Body of pancreas (tissue), 4 donors: ENCODE measurements around the gene FOS. TPM values are rescaled to one million over a fixed set of nuclear protein-coding genes. Genes with fewer than 3 reads are reported as not detected.
A peak's percentile ranks its signal among the peaks of the same experiment; 100 is the strongest.

Experiments used
- ATAC-seq: fragments of 150-250 bp; one replicate; pipeline ENCODE4 v1.9.1; 2016
- DNase-seq, 4 donors: peaks; one replicate each; pipeline ENCODE4 v3.0.0-alpha.2; 2019
- H3K27ac ChIP-seq, 4 donors: fragments of 200-600 bp; sonication (generic); 1 replicate in 3 of 4; 2 replicates in 1 of 4; pipeline versions ENCODE4 v1.5.1 to v1.6.1; 2016 to 2019; ENCODE audit warnings: mild to moderate bottlenecking in 1 of 4, mixed read lengths in 1 of 4, moderate library complexity in 1 of 4
- H3K27me3 ChIP-seq, 2 donors: fragments of 200-600 bp; sonication (generic); one replicate each; pipeline ENCODE4 v1.6.0; 2016; ENCODE audit warnings: mild to moderate bottlenecking in 1 of 2
- H3K36me3 ChIP-seq, 2 donors: fragments of 200-600 bp; sonication (generic); replicated peaks in 1 of 2; 2 replicates each; pipeline ENCODE4 v1.5.1; 2016; ENCODE audit warnings: low read depth in 2 of 2; ENCODE audit not compliant: insufficient read depth in 1 of 2
- H3K4me1 ChIP-seq: fragments of 200-600 bp; sonication (generic); one replicate; pipeline ENCODE4 v1.6.0; 2016
- H3K4me3 ChIP-seq, 2 donors: fragments of 200-600 bp; sonication (generic); 1 replicate in 1 of 2; 2 replicates in 1 of 2; pipeline ENCODE4 v1.5.1; 2016 to 2019
- H3K9me3 ChIP-seq, 3 donors: fragments of 200-600 bp; sonication (generic); 1 replicate in 2 of 3; 2 replicates in 1 of 3; pipeline ENCODE4 v1.5.1; 2016
- POLR2A ChIP-seq, 3 donors: fragments of 450-650 bp; IDR thresholded peaks; one replicate each; pipeline ENCODE4 v1.6.1; 2016; ENCODE audit warnings: antibody characterized with exemption in 3 of 3, mild to moderate bottlenecking in 2 of 3
- WGBS, 2 donors: methylation state at CpG; one replicate each; pipeline ENCODE4 v1.1.5; 2017; 5-methylcytosine and 5-hydroxymethylcytosine counted together
- intact Hi-C: fragments of 100-400 bp; cut with DNase I; formaldehyde crosslinking; loops from one replicate; pipeline ENCODE4 v1.15.1; 2023
- total RNA-seq, 2 donors: library from RNA; depleted of rRNA; stranded (reverse); fragments of >200 nt; gene quantifications; one replicate each; pipeline ENCODE4 v1.1.0, GENCODE V29; 2016
- TF ChIP-seq, protein P1 (sequence below), 7 experiments: fragments of 450-650 bp in 4 of 7; fragments of 200-600 bp in 3 of 7; sonication (generic) in 3 of 7; IDR thresholded peaks; one replicate each; pipeline ENCODE4 v1.5.1; 2016 to 2019; ENCODE audit warnings: antibody characterized with exemption in 7 of 7

FOS gene
- total RNA-seq, 2 donors from 2014 or later = 412 to 1,093 TPM

DNA sequence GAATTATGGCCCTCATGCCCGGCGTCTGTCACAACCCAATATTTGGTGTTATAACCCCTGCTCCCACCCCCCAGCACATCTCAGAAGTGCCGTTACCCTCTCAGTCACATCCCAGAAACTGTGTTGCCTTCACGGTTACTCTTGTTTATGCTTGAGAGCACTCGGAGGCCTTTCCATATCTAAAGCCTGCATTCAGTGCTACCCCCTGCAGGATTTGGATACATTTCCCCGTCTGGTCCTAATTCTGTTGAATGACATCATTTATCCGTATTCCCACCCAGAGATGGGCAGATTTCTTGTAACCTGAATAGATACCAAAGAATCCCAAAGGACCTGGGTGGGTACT is 19.1 kb upstream of the FOS start:
- WGBS, 2 donors = 12% methylated on average over 7 of the region's 7 CpGs
- DNase-seq = no peak
- Histone ChIP-seq H3K36me3 (no peaks in the 10 kb centered on the region), H3K27me3 (no peaks in the 10 kb centered on the region), H3K4me3 (no peak overlapping the region), H3K27ac (peak overlapping the region; percentile 96 to 99 (median 98)), H3K4me1 (peaks cover 40% of the 10 kb centered on the region), H3K9me3 (no peaks in the 10 kb centered on the region)
- no peak for TF ChIP-seq POLR2A (IDR thresholded peaks at IDR 0.05)
- TF ChIP-seq, protein P1, sequence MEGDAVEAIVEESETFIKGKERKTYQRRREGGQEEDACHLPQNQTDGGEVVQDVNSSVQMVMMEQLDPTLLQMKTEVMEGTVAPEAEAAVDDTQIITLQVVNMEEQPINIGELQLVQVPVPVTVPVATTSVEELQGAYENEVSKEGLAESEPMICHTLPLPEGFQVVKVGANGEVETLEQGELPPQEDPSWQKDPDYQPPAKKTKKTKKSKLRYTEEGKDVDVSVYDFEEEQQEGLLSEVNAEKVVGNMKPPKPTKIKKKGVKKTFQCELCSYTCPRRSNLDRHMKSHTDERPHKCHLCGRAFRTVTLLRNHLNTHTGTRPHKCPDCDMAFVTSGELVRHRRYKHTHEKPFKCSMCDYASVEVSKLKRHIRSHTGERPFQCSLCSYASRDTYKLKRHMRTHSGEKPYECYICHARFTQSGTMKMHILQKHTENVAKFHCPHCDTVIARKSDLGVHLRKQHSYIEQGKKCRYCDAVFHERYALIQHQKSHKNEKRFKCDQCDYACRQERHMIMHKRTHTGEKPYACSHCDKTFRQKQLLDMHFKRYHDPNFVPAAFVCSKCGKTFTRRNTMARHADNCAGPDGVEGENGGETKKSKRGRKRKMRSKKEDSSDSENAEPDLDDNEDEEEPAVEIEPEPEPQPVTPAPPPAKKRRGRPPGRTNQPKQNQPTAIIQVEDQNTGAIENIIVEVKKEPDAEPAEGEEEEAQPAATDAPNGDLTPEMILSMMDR (IDR thresholded peaks at IDR 0.05) = peak in 4 of 7 experiments; percentile 20 to 42 (median 32)
- intact Hi-C loops = no loop called here
- peak; percentile 12 for ATAC-seq

DNA sequence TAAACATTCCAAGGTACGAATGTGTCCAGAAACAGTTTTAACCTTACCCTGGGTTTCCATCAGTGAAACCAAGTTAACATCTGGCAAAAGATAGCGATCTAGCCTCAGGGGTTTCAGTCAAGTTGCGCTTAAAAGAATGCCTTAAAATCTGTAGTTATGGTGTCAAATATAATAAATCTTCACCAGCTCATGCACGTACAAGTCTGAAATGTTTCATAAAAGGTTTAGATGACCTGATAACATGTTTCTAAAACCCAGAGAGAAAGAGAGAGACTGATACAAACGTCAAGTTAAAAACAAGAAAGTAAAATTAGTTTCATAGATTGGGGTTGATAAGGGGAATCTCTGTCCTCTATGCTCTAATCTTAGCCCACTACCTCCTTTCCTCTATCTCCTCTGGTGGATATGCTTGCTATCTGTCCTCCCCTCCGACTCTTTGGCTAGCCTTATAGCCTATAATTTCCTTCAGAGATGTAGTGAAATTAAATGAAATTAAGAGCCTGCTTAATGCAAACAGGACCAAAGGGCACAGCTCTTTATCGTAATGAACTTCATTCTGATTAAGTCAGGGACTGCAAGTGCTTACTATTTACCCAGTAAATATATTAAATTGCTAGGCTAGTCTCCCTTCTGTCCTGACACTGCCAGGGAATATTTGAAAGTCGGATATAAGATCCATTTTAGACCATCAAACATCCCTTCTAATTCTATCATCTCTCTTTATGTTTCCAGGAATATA is 18.4 kb upstream of the FOS start:
- intact Hi-C loops = no loop called here
- TF ChIP-seq, protein P1 (IDR thresholded peaks at IDR 0.05) = no peak
- no peak for TF ChIP-seq POLR2A (IDR thresholded peaks at IDR 0.05)
- DNase-seq = no peak
- Histone ChIP-seq H3K9me3 (no peaks in the 10 kb centered on the region), H3K4me1 (peaks cover 32% of the 10 kb centered on the region), H3K27me3 (no peaks in the 10 kb centered on the region), H3K36me3 (no peaks in the 10 kb centered on the region), H3K4me3 (no peak overlapping the region), H3K27ac (peak overlapping the region; percentile 96 to 99 (median 98))
- ATAC-seq = no peak
- WGBS, 2 donors = 44 to 50% methylated on average over 8 of the region's 8 CpGs

DNA sequence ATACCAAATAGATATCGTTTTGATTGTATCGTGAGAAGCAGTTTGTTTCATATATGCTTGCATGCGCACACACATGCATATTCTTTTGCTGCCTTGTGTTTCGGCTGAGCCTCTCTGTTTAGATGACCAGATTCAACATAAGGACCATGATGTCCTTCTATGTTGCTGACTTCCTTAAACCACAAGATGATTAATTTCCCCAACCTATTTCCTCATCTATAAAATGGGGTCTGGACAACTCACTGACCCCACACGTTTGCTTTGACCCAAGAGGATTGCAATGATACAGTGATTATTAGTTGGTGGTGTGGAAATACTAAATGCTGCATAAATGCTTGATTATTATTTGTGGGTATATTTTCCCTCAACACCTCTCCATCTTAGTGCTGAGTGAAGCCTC is 16.8 kb upstream of the FOS start:
- no peaks in the 10 kb centered on the region for H3K9me3 ChIP-seq
- no peaks in the 10 kb centered on the region for H3K27me3 ChIP-seq
- no peak for ATAC-seq
- H3K4me1 ChIP-seq = peaks cover 38% of the 10 kb centered on the region
- H3K4me3 ChIP-seq = no peak overlapping the region
- WGBS, 2 donors = 89% methylated on average over 5 of the region's 5 CpGs
- TF ChIP-seq, protein P1 (IDR thresholded peaks at IDR 0.05) = no peak
- no peak for TF ChIP-seq POLR2A (IDR thresholded peaks at IDR 0.05)
- intact Hi-C loops = no loop called here
- H3K36me3 ChIP-seq = no peaks in the 10 kb centered on the region
- DNase-seq = no peak
- H3K27ac ChIP-seq = no peak overlapping the region

DNA sequence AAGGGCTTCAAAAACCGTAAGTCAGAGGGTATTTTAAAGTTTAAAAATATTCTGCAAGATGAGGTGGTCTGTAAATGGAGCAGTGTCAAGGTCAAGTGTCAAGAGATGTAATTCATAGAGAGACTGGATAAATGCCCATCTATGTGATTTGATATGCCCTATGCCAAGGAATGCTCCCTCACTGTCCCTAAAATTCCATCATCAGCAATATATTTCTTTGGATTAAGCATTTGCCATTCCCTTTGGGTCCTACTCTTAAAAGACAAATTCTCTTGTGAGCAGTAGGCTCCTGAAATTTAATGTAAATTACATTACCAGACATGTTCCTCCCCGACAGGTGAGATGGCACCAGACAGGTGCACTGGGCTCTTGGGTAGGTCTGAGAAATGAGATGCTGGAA is 16.0 kb upstream of the FOS start:
- no peak for TF ChIP-seq POLR2A (IDR thresholded peaks at IDR 0.05)
- TF ChIP-seq, protein P1 (IDR thresholded peaks at IDR 0.05) = no peak
- no peaks in the 10 kb centered on the region for H3K9me3 ChIP-seq
- no peak for DNase-seq
- H3K4me1 ChIP-seq = peaks cover 41% of the 10 kb centered on the region
- H3K27ac ChIP-seq = no peak overlapping the region
- no peak for ATAC-seq
- H3K4me3 ChIP-seq = no peak overlapping the region
- 90 to 96% methylated on average over 2 of the region's 2 CpGs for WGBS, 2 donors
- intact Hi-C loops = no loop called here
- H3K36me3 ChIP-seq = no peaks in the 10 kb centered on the region
- H3K27me3 ChIP-seq = no peaks in the 10 kb centered on the region

DNA sequence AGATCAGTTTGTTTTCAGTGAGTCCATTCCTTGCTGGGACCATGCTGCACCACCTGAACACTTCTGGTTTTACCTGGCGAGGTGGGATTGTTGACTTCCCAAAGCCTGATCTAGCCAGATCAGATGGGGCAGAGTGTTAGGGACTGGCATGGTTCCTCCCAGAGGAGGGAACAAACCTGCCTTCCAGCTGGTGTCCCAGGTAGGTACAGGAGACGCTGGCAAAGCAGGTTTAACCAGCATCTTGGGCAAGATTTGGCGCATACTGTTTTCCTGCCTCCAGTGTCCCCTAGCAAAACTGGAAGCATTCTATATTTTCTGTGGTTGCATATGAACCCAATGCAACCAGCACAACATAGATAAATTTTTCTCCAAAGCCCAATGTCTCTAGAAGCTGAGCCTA is 14.6 kb upstream of the FOS start:
- Histone ChIP-seq H3K4me3 (no peak overlapping the region), H3K27me3 (no peaks in the 10 kb centered on the region), H3K27ac (no peak overlapping the region), H3K4me1 (peaks cover 41% of the 10 kb centered on the region), H3K36me3 (no peaks in the 10 kb centered on the region), H3K9me3 (no peaks in the 10 kb centered on the region)
- no peak for TF ChIP-seq POLR2A (IDR thresholded peaks at IDR 0.05)
- TF ChIP-seq, protein P1 (IDR thresholded peaks at IDR 0.05) = no peak
- no peak for ATAC-seq
- intact Hi-C loops = no loop called here
- WGBS, 2 donors = 52 to 67% methylated on average over 3 of the region's 3 CpGs
- peak; percentile 42 to 70 (median 60) for DNase-seq
